HG02840 (cell line): Measurements from ENCODE around the gene IZUMO1R.
"Not testable (repeated sequence)": the region's sequence is repeated elsewhere in the genome, so short reads cannot be mapped to it uniquely, and the experiment has no call there.

Experiments used
- ATAC-seq: cut with Tn5 transposase; IDR thresholded peaks from one replicate; pipeline ENCODE4 v1.9.1; 2021; ENCODE audit warnings: mild to moderate bottlenecking, moderate library complexity, moderate number of reproducible peaks; ENCODE audit not compliant: unreplicated experiment, low FRiP score

IZUMO1R gene

GRCh38 chr11:94303966-94304958 lies at the start of gene IZUMO1R:
TSS of gene IZUMO1R (plus strand) at chr11:94304580. CDS start at chr11:94305637, 1,057 bp downstream.
- ATAC-seq, result no peak

- peak; percentile 88 for ATAC-seq
These were observed 32.5 kb upstream of the IZUMO1R start for GRCh38 chr11:94271885-94272372.

- peak; percentile 47 for ATAC-seq
These were observed 31.6 kb upstream of the IZUMO1R start for GRCh38 chr11:94272738-94273313.

- no peak for ATAC-seq
These were observed 28.4 kb upstream of the IZUMO1R start for GRCh38 chr11:94275961-94276360.

- no peak for ATAC-seq
These were observed 27.4 kb upstream of the IZUMO1R start for GRCh38 chr11:94276943-94277342.

GRCh38 chr11:94278207-94278606 lies 26.2 kb upstream of the IZUMO1R start:
- not testable (repeated sequence) for ATAC-seq

GRCh38 chr11:94279996-94280395 lies 24.4 kb upstream of the IZUMO1R start:
- ATAC-seq, result no peak

GRCh38 chr11:94281324-94281723 lies 23.1 kb upstream of the IZUMO1R start:
- ATAC-seq, result no peak

- ATAC-seq, result no peak
These were observed 20.7 kb upstream of the IZUMO1R start for GRCh38 chr11:94283678-94284077.

- no peak for ATAC-seq
These were observed 8.8 kb upstream of the IZUMO1R start for GRCh38 chr11:94295534-94295933.

GRCh38 chr11:94297985-94298576 lies 6.3 kb upstream of the IZUMO1R start:
- no peak for ATAC-seq

- no peak for ATAC-seq
These were observed 1.6 kb upstream of the IZUMO1R start for GRCh38 chr11:94302776-94303175.

- ATAC-seq, result no peak
These were observed 766 bp downstream of the IZUMO1R start for GRCh38 chr11:94305146-94305545.

GRCh38 chr11:94307101-94307791 lies 2.9 kb downstream of the IZUMO1R start:
- ATAC-seq, result no peak

- ATAC-seq, result no peak
These were observed 3.6 kb downstream of the IZUMO1R start for GRCh38 chr11:94308024-94308423.

- ATAC-seq, result no peak
These were observed 5.4 kb downstream of the IZUMO1R start for GRCh38 chr11:94309757-94310156.

GRCh38 chr11:94310191-94310875 lies 6.0 kb downstream of the IZUMO1R start:
- ATAC-seq, result no peak

- ATAC-seq, result no peak
These were observed 8.0 kb downstream of the IZUMO1R start for GRCh38 chr11:94312339-94312738.

- ATAC-seq, result no peak
These were observed 9.7 kb downstream of the IZUMO1R start for GRCh38 chr11:94314064-94314463.

- ATAC-seq, result no peak
These were observed 11.3 kb downstream of the IZUMO1R start for GRCh38 chr11:94315664-94316063.
